ENCODE measurements around the gene HSF5.
A peak's percentile ranks its signal among the peaks of the same experiment; 100 is the strongest.

DNA sequence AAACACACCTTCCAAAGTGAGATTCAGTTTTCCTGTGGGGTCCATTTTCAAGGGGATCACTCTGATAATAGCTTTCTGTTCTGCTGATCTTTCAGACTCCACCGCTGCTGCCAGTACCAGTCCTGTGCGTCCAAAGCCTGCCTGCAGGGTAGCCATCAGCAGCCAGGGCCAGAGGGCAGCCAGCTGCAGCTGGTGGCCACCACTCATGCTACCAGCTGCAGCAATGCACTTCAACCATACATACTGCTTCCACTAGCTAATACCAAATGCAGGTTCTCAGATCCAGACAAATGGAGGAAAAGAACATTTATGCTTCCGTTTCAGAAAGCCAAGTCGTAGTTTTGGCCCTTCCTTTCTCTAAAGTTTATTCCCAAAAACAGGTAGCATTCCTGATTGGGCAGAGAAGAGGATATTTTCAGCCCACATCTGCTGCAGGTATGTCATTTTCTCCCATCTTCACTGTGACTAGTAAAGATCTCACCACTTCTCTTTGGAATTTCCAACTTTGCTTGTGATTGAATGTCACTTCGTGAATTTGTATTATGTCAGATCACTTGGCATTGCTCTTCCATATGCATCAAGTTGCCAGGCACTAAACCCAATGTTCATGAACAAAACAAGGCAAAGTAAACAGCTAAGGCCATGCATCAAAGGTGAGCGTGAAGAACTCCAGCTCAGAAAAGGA is 72.7 kb downstream of the HSF5 start:
- TF ChIP-seq POLR2A (IDR thresholded peaks at IDR 0.05), result peak in 1 of 2 donors; percentile 46
- TF ChIP-seq, protein P1, sequence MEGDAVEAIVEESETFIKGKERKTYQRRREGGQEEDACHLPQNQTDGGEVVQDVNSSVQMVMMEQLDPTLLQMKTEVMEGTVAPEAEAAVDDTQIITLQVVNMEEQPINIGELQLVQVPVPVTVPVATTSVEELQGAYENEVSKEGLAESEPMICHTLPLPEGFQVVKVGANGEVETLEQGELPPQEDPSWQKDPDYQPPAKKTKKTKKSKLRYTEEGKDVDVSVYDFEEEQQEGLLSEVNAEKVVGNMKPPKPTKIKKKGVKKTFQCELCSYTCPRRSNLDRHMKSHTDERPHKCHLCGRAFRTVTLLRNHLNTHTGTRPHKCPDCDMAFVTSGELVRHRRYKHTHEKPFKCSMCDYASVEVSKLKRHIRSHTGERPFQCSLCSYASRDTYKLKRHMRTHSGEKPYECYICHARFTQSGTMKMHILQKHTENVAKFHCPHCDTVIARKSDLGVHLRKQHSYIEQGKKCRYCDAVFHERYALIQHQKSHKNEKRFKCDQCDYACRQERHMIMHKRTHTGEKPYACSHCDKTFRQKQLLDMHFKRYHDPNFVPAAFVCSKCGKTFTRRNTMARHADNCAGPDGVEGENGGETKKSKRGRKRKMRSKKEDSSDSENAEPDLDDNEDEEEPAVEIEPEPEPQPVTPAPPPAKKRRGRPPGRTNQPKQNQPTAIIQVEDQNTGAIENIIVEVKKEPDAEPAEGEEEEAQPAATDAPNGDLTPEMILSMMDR (IDR thresholded peaks at IDR 0.05), result peak in 5 of 6 experiments; percentile 12 to 33 (median 23)
